ENCODE measurements around the gene NDUFB3. TPM values are rescaled to one million over a fixed set of nuclear protein-coding genes. Genes with fewer than 3 reads are reported as not detected.

Gene NDUFB3
- total and polyA plus RNA-seq, 7 experiments from 2014 or later, result 18.3 to 361 (median 47.9) TPM

GRCh38 chr2:201118121-201118960, 46.5 kb downstream of the NDUFB3 start:
- peaks cover 23 to 36% of the 10 kb centered on the region in 2 donors for H3K4me1 ChIP-seq (ENCODE audit: control insufficient read depth in 2 of 2, insufficient read depth in 2 of 2, low read length in 2 of 2)
- no peaks in the 10 kb centered on the region for H3K9me3 ChIP-seq (ENCODE audit: control insufficient read depth in 2 of 3, low read length in 3 of 3)
- ChIA-PET POLR2A (interaction anchor here (0.8 to 5.8 kb wide), 23 partner anchors 11 to 405 kb away, joined by 3 to 97 read pairs (median 9); partner anchors contain the start of genes CASP10, CASP8, CLK1 and HYCC2), CTCF (interaction anchor here (0.5 to 5.7 kb wide), 14 partner anchors 17 to 405 kb away, joined by 3 to 68 read pairs (median 4); partner anchors contain the start of gene NDUFB3)
- intact Hi-C loops (cut with micrococcal nuclease), result loop anchor here (1.0 to 5.0 kb wide), 16 partner anchors 11 to 1149 kb away; partner anchors contain the start of genes ALS2 (in 2 of the 2), NOP58 (in 2 of the 2), FZD7 (in 1 of the 2) and HYCC2 (in 1 of the 2)
- H3K36me3 Mint-ChIP-seq, result peaks cover 5 to 41% (median 9%) of the 10 kb centered on the region in 5 donors
- H3K27me3 ChIP-seq (ENCODE audit: control insufficient read depth in 2 of 2, insufficient read depth in 2 of 2, low read length in 2 of 2), result no peaks in the 10 kb centered on the region
- peak overlapping the region; percentile 93 for H3K27ac ChIP-seq (ENCODE audit: low read depth, low read length)
- peaks cover 0 to 8% (median 0%) of the 10 kb centered on the region in 3 experiments for H3K36me3 ChIP-seq (ENCODE audit: control insufficient read depth in 2 of 3, insufficient read depth in 3 of 3, low read length in 3 of 3)
- peaks cover 0 to 2% (median 0%) of the 10 kb centered on the region in 11 donors for H3K9me3 Mint-ChIP-seq
- ATAC-seq, result peak; percentile 65
- H3K27me3 Mint-ChIP-seq, result peaks cover 0 to 2% (median 0%) of the 10 kb centered on the region in 5 donors
- peaks cover 31 to 64% (median 50%) of the 10 kb centered on the region in 7 donors for H3K4me1 Mint-ChIP-seq
- peak overlapping the region; percentile 90 to 100 (median 97) for H3K4me3 Mint-ChIP-seq
- DNase-seq, result peak; percentile 66 to 85 (median 79)
- peak overlapping the region; percentile 90 to 100 (median 98) for H3K27ac Mint-ChIP-seq
- H3K4me3 ChIP-seq (ENCODE audit: low read length), result peak overlapping the region; percentile 87

- Histone ChIP-seq H3K9me3 (ENCODE audit: control insufficient read depth in 2 of 3, low read length in 3 of 3) (no peaks in the 10 kb centered on the region), H3K27me3 (ENCODE audit: control insufficient read depth in 2 of 2, insufficient read depth in 2 of 2, low read length in 2 of 2) (no peaks in the 10 kb centered on the region), H3K27ac (ENCODE audit: low read depth, low read length) (peak overlapping the region; percentile 93), H3K4me1 (ENCODE audit: control insufficient read depth in 2 of 2, insufficient read depth in 2 of 2, low read length in 2 of 2) (peaks cover 32 to 43% of the 10 kb centered on the region in 2 donors), H3K4me3 (ENCODE audit: low read length) (peak overlapping the region; percentile 87), H3K36me3 (ENCODE audit: control insufficient read depth in 2 of 3, insufficient read depth in 3 of 3, low read length in 3 of 3) (peaks cover 0 to 8% (median 0%) of the 10 kb centered on the region in 3 experiments)
- Mint-ChIP-seq H3K4me1 (peaks cover 35 to 68% (median 54%) of the 10 kb centered on the region in 7 donors), H3K36me3 (peaks cover 5 to 44% (median 9%) of the 10 kb centered on the region in 5 donors), H3K4me3 (peak overlapping the region; percentile 90 to 100 (median 97)), H3K9me3 (peaks cover 0 to 2% (median 0%) of the 10 kb centered on the region in 11 donors), H3K27me3 (peaks cover 0 to 2% (median 0%) of the 10 kb centered on the region in 5 donors), H3K27ac (peak overlapping the region; percentile 90 to 100 (median 98))
- ChIA-PET POLR2A (interaction anchor here (0.6 to 5.8 kb wide), 13 partner anchors 12 to 418 kb away, joined by 3 to 97 read pairs (median 30); partner anchors contain the start of genes CLK1, HYCC2, NDUFB3 and NIF3L1), CTCF (interaction anchor here (0.5 to 5.7 kb wide), 8 partner anchors 26 to 204 kb away, joined by 3 to 68 read pairs (median 5); partner anchors contain the start of gene NDUFB3)
- DNase-seq (peak in 4 of 9 donors; percentile 16 to 30 (median 23)), ATAC-seq (peak; percentile 5)
- intact Hi-C loops (cut with micrococcal nuclease), result loop anchor here (1.0 to 5.0 kb wide), 17 partner anchors 8 to 1148 kb away; partner anchors contain the start of genes ALS2 (in 2 of the 2), NOP58 (in 2 of the 2), FZD7 (in 1 of the 2) and HYCC2 (in 1 of the 2)
Observed at GRCh38 chr2:201118961-201119854, 47.4 kb downstream of the NDUFB3 start.

GRCh38 chr2:201122276-201122675, 50.5 kb downstream of the NDUFB3 start:
- no peaks in the 10 kb centered on the region for H3K9me3 Mint-ChIP-seq
- peak overlapping the region; percentile 73 to 100 (median 96) for H3K4me3 Mint-ChIP-seq
- Histone ChIP-seq H3K4me1 (ENCODE audit: control insufficient read depth in 2 of 2, insufficient read depth in 2 of 2, low read length in 2 of 2) (peaks cover 51 to 55% of the 10 kb centered on the region in 2 donors), H3K27ac (ENCODE audit: low read depth, low read length) (peak overlapping the region; percentile 93), H3K36me3 (ENCODE audit: control insufficient read depth in 2 of 3, insufficient read depth in 3 of 3, low read length in 3 of 3) (no peaks in the 10 kb centered on the region), H3K4me3 (ENCODE audit: low read length) (peak overlapping the region; percentile 62), H3K9me3 (ENCODE audit: control insufficient read depth in 2 of 3, low read length in 3 of 3) (no peaks in the 10 kb centered on the region), H3K27me3 (ENCODE audit: control insufficient read depth in 2 of 2, insufficient read depth in 2 of 2, low read length in 2 of 2) (no peaks in the 10 kb centered on the region)
- peak overlapping the region; percentile 48 to 98 (median 96) for H3K27ac Mint-ChIP-seq
- H3K36me3 Mint-ChIP-seq, result peaks cover 5 to 54% (median 8%) of the 10 kb centered on the region in 5 donors
- DNase-seq, result no peak
- CTCF ChIA-PET, result interaction anchor here (1.2 to 1.6 kb wide), 2 partner anchors 10 to 36 kb away, joined by 3 to 9 read pairs; no protein-coding TSS in a partner anchor
- POLR2A ChIA-PET, result interaction anchor here (0.8 to 3.4 kb wide), 12 partner anchors 7 to 311 kb away, joined by 3 to 16 read pairs (median 4); partner anchors contain the start of genes BZW1, CASP10, CLK1 and NDUFB3
- no peaks in the 10 kb centered on the region for H3K27me3 Mint-ChIP-seq
- intact Hi-C loops (cut with micrococcal nuclease), result no loop called here
- no peak for ATAC-seq
- peaks cover 66 to 80% (median 73%) of the 10 kb centered on the region in 7 donors for H3K4me1 Mint-ChIP-seq

- intact Hi-C loops (cut with micrococcal nuclease), result loop anchor here in 1 of 2 donors (1.0 to 2.0 kb wide), 2 partner anchors 7 to 14 kb away; no protein-coding TSS in a partner anchor
- H3K27me3 ChIP-seq (ENCODE audit: control insufficient read depth in 2 of 2, insufficient read depth in 2 of 2, low read length in 2 of 2), result no peaks in the 10 kb centered on the region
- ATAC-seq (no peak), DNase-seq (peak in 1 of 9 donors; percentile 23)
- H3K27ac Mint-ChIP-seq, result peak overlapping the region; percentile 94 to 99 (median 97)
- peak overlapping the region; percentile 81 to 99 (median 92) for H3K4me3 Mint-ChIP-seq
- CTCF ChIA-PET, result interaction anchor here (0.6 to 1.4 kb wide), 5 partner anchors 18 to 597 kb away, joined by 3 to 5 read pairs (median 3); no protein-coding TSS in a partner anchor
- no peaks in the 10 kb centered on the region for H3K36me3 ChIP-seq (ENCODE audit: control insufficient read depth in 2 of 3, insufficient read depth in 3 of 3, low read length in 3 of 3)
- no peaks in the 10 kb centered on the region for H3K9me3 Mint-ChIP-seq
- H3K9me3 ChIP-seq (ENCODE audit: control insufficient read depth in 2 of 3, low read length in 3 of 3), result no peaks in the 10 kb centered on the region
- POLR2A ChIA-PET, result interaction anchor here (0.8 to 1.7 kb wide), 7 partner anchors 15 to 262 kb away, joined by 3 to 7 read pairs (median 4); partner anchors contain the start of genes CLK1 and ORC2
- peaks cover 5 to 62% (median 11%) of the 10 kb centered on the region in 5 donors for H3K36me3 Mint-ChIP-seq
- H3K4me3 ChIP-seq (ENCODE audit: low read length), result peak overlapping the region; percentile 62
- H3K27ac ChIP-seq (ENCODE audit: low read depth, low read length), result peak overlapping the region; percentile 76
- no peaks in the 10 kb centered on the region for H3K27me3 Mint-ChIP-seq
- peaks cover 84 to 97% (median 91%) of the 10 kb centered on the region in 7 donors for H3K4me1 Mint-ChIP-seq
- H3K4me1 ChIP-seq (ENCODE audit: control insufficient read depth in 2 of 2, insufficient read depth in 2 of 2, low read length in 2 of 2), result peaks cover 76 to 85% of the 10 kb centered on the region in 2 donors
Observed at GRCh38 chr2:201126308-201127151, 54.7 kb downstream of the NDUFB3 start.

- H3K4me1 ChIP-seq (ENCODE audit: control insufficient read depth in 2 of 2, insufficient read depth in 2 of 2, low read length in 2 of 2), result peaks cover 76 to 85% of the 10 kb centered on the region in 2 donors
- H3K36me3 ChIP-seq (ENCODE audit: control insufficient read depth in 2 of 3, insufficient read depth in 3 of 3, low read length in 3 of 3), result no peaks in the 10 kb centered on the region
- Mint-ChIP-seq H3K27me3 (no peaks in the 10 kb centered on the region), H3K4me1 (peaks cover 82 to 97% (median 91%) of the 10 kb centered on the region in 7 donors), H3K27ac (peak overlapping the region; percentile 94 to 99 (median 97)), H3K9me3 (no peaks in the 10 kb centered on the region), H3K36me3 (peaks cover 5 to 60% (median 11%) of the 10 kb centered on the region in 5 donors), H3K4me3 (peak overlapping the region; percentile 81 to 99 (median 92))
- ChIA-PET CTCF (interaction anchor here (0.6 to 1.4 kb wide), 3 partner anchors 29 to 105 kb away, joined by 3 to 5 read pairs (median 3); no protein-coding TSS in a partner anchor), POLR2A (interaction anchor here (0.8 to 1.7 kb wide), 5 partner anchors 14 to 106 kb away, joined by 3 to 7 read pairs (median 4); no protein-coding TSS in a partner anchor)
- no peaks in the 10 kb centered on the region for H3K27me3 ChIP-seq (ENCODE audit: control insufficient read depth in 2 of 2, insufficient read depth in 2 of 2, low read length in 2 of 2)
- peak overlapping the region; percentile 76 for H3K27ac ChIP-seq (ENCODE audit: low read depth, low read length)
- no peaks in the 10 kb centered on the region for H3K9me3 ChIP-seq (ENCODE audit: control insufficient read depth in 2 of 3, low read length in 3 of 3)
- intact Hi-C loops (cut with micrococcal nuclease), result loop anchor here in 1 of 2 donors (1.0 to 2.0 kb wide), 2 partner anchors 8 to 14 kb away; no protein-coding TSS in a partner anchor
- ATAC-seq (no peak), DNase-seq (no peak)
- peak overlapping the region; percentile 62 for H3K4me3 ChIP-seq (ENCODE audit: low read length)
Observed at GRCh38 chr2:201127152-201127511, 55.3 kb downstream of the NDUFB3 start.

Measured in naive thymus-derived CD4-positive, alpha-beta T cell (primary cell).